ENCODE measurements around the gene SAMSN1. TPM values are rescaled to one million over a fixed set of nuclear protein-coding genes. Genes with fewer than 3 reads are reported as not detected.
"Not testable (repeated sequence)": the region's sequence is repeated elsewhere in the genome, so short reads cannot be mapped to it uniquely, and the experiment has no call there.

SAMSN1 gene
- total RNA-seq, 1 experiment from 2014 or later = not detected

- in situ Hi-C loops (cut with HindIII; ENCODE audit: low pct_unique_long_range_greater_than_20kb, low sequenced_read_pairs) = no loop called here
- no peak for DNase-seq (ENCODE audit: low read depth)
These were observed 9.2 kb downstream of the SAMSN1 start for GRCh38 chr21:14536929-14537328.

GRCh38 chr21:14535702-14536101 lies 10.4 kb downstream of the SAMSN1 start:
- DNase-seq (ENCODE audit: low read depth) = no peak
- in situ Hi-C loops (cut with HindIII; ENCODE audit: low pct_unique_long_range_greater_than_20kb, low sequenced_read_pairs) = no loop called here

GRCh38 chr21:14533499-14534428 lies 12.4 kb downstream of the SAMSN1 start:
- in situ Hi-C loops (cut with HindIII; ENCODE audit: low pct_unique_long_range_greater_than_20kb, low sequenced_read_pairs) = no loop called here
- DNase-seq (ENCODE audit: low read depth) = peak; percentile 73

GRCh38 chr21:14531757-14532316 lies 14.3 kb downstream of the SAMSN1 start:
- no peak for DNase-seq (ENCODE audit: low read depth)
- in situ Hi-C loops (cut with HindIII; ENCODE audit: low pct_unique_long_range_greater_than_20kb, low sequenced_read_pairs) = no loop called here

- in situ Hi-C loops (cut with HindIII; ENCODE audit: low pct_unique_long_range_greater_than_20kb, low sequenced_read_pairs) = no loop called here
- no peak for DNase-seq (ENCODE audit: low read depth)
These were observed 15.5 kb downstream of the SAMSN1 start for GRCh38 chr21:14530592-14530991.

- no peak for DNase-seq (ENCODE audit: low read depth)
- in situ Hi-C loops (cut with HindIII; ENCODE audit: low pct_unique_long_range_greater_than_20kb, low sequenced_read_pairs) = no loop called here
These were observed 17.3 kb downstream of the SAMSN1 start for GRCh38 chr21:14528815-14529214.

GRCh38 chr21:14527696-14528652 lies 18.1 kb downstream of the SAMSN1 start:
- in situ Hi-C loops (cut with HindIII; ENCODE audit: low pct_unique_long_range_greater_than_20kb, low sequenced_read_pairs) = no loop called here
- DNase-seq (ENCODE audit: low read depth) = no peak

- in situ Hi-C loops (cut with HindIII; ENCODE audit: low pct_unique_long_range_greater_than_20kb, low sequenced_read_pairs) = no loop called here
- DNase-seq (ENCODE audit: low read depth) = no peak
These were observed 19.0 kb downstream of the SAMSN1 start for GRCh38 chr21:14526836-14527695.

- in situ Hi-C loops (cut with HindIII; ENCODE audit: low pct_unique_long_range_greater_than_20kb, low sequenced_read_pairs) = no loop called here
- no peak for DNase-seq (ENCODE audit: low read depth)
These were observed 19.9 kb downstream of the SAMSN1 start for GRCh38 chr21:14526199-14526598.

GRCh38 chr21:14523234-14523633 lies 22.9 kb downstream of the SAMSN1 start:
- in situ Hi-C loops (cut with HindIII; ENCODE audit: low pct_unique_long_range_greater_than_20kb, low sequenced_read_pairs) = no loop called here
- no peak for DNase-seq (ENCODE audit: low read depth)

GRCh38 chr21:14522736-14523135 lies 23.4 kb downstream of the SAMSN1 start:
- DNase-seq (ENCODE audit: low read depth) = no peak
- in situ Hi-C loops (cut with HindIII; ENCODE audit: low pct_unique_long_range_greater_than_20kb, low sequenced_read_pairs) = no loop called here

GRCh38 chr21:14520535-14520934 lies 25.6 kb downstream of the SAMSN1 start:
- in situ Hi-C loops (cut with HindIII; ENCODE audit: low pct_unique_long_range_greater_than_20kb, low sequenced_read_pairs) = no loop called here
- DNase-seq (ENCODE audit: low read depth) = no peak

GRCh38 chr21:14519000-14519399 lies 27.1 kb downstream of the SAMSN1 start:
- DNase-seq (ENCODE audit: low read depth) = no peak
- in situ Hi-C loops (cut with HindIII; ENCODE audit: low pct_unique_long_range_greater_than_20kb, low sequenced_read_pairs) = no loop called here

GRCh38 chr21:14513804-14514203 lies 32.3 kb downstream of the SAMSN1 start:
- in situ Hi-C loops (cut with HindIII; ENCODE audit: low pct_unique_long_range_greater_than_20kb, low sequenced_read_pairs) = no loop called here
- DNase-seq (ENCODE audit: low read depth) = no peak

GRCh38 chr21:14506859-14507457 lies 39.2 kb downstream of the SAMSN1 start:
- DNase-seq (ENCODE audit: low read depth); in situ Hi-C loops (cut with HindIII; ENCODE audit: low pct_unique_long_range_greater_than_20kb, low sequenced_read_pairs): not testable (repeated sequence)

GRCh38 chr21:14500873-14501272 lies 45.2 kb downstream of the SAMSN1 start:
- in situ Hi-C loops (cut with HindIII; ENCODE audit: low pct_unique_long_range_greater_than_20kb, low sequenced_read_pairs) = no loop called here
- DNase-seq (ENCODE audit: low read depth) = no peak

GRCh38 chr21:14499316-14499715 lies 46.8 kb downstream of the SAMSN1 start:
- no peak for DNase-seq (ENCODE audit: low read depth)
- in situ Hi-C loops (cut with HindIII; ENCODE audit: low pct_unique_long_range_greater_than_20kb, low sequenced_read_pairs) = no loop called here
